Measurements from ENCODE around the gene TOMM6.

- TF ChIP-seq POLR2AphosphoS5 (IDR thresholded peaks at IDR 0.05; ENCODE audit: borderline replicate concordance, low read depth, low read length) = no peak
- no peak for TF ChIP-seq EZH2 (IDR thresholded peaks at IDR 0.05)
- TF ChIP-seq FOXP2 (optimal IDR thresholded peaks at IDR 0.05; ENCODE audit: control extremely low read depth, extremely low read length, insufficient read depth) = no peak
These were observed 11.5 kb downstream of the TOMM6 start for GRCh38 chr6:41798901-41799558.

All from SK-N-MC (cell line).